Measurements from ENCODE around the gene ACADM. TPM values are rescaled to one million over a fixed set of nuclear protein-coding genes. Genes with fewer than 3 reads are reported as not detected.
A peak's percentile ranks its signal among the peaks of the same experiment; 100 is the strongest.

ACADM gene
- total and polyA plus RNA-seq, 8 donors, result 9.8 to 33.5 (median 26.2) TPM

DNA sequence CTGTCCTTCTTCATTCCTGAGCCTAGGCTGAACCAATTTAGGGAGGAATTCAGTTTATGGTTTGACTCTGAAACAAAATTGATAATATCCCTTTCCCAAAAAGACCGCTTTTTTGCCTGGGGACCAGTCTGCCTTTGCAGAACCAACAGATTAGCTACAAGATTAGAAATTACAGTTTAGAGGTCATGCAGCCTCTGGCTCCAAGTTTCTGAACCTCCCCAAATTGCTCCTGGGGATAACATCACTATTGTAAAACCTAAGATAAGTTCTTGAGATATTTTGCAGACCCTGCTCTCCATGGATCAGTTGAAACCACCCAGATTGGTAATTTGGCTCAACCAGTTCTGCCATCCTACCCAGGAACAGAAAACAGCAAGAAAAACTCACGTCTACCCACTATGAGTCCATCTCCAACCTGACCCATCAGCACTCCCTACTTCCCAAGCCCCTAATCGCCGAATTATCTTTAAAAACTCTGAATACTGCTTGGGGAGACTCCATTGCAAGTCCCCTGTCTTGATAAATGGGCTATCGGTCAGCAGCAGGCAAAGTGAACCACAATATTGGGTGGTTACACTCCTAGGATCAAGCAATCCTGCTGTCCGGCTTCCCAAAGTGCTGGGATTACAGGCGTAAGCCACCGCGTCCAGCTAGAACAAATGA lies 60.9 kb downstream of the ACADM start:
- ATAC-seq (peak; percentile 24 to 56 (median 49)), DNase-seq (no peak), FAIRE-seq (no peak)
- peaks cover 0 to 5% (median 0%) of the 10 kb centered on the region in 3 donors for H3K36me3 ChIP-seq
- H3K27me3 ChIP-seq, result no peaks in the 10 kb centered on the region
- H3K4me1 ChIP-seq, result peaks cover 18 to 33% (median 22%) of the 10 kb centered on the region in 3 donors
- peak overlapping the region; percentile 28 to 71 (median 66) for H3K4me3 ChIP-seq
- TF ChIP-seq, protein P1, sequence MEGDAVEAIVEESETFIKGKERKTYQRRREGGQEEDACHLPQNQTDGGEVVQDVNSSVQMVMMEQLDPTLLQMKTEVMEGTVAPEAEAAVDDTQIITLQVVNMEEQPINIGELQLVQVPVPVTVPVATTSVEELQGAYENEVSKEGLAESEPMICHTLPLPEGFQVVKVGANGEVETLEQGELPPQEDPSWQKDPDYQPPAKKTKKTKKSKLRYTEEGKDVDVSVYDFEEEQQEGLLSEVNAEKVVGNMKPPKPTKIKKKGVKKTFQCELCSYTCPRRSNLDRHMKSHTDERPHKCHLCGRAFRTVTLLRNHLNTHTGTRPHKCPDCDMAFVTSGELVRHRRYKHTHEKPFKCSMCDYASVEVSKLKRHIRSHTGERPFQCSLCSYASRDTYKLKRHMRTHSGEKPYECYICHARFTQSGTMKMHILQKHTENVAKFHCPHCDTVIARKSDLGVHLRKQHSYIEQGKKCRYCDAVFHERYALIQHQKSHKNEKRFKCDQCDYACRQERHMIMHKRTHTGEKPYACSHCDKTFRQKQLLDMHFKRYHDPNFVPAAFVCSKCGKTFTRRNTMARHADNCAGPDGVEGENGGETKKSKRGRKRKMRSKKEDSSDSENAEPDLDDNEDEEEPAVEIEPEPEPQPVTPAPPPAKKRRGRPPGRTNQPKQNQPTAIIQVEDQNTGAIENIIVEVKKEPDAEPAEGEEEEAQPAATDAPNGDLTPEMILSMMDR (IDR thresholded peaks at IDR 0.05), result no peak
- WGBS, 2 donors, result 11 to 12% methylated on average over 9 of the region's 9 CpGs
- peak overlapping the region; percentile 67 to 90 (median 77) for H3K27ac ChIP-seq
- H3K9me3 ChIP-seq, result no peaks in the 10 kb centered on the region
- intact Hi-C loops (cut with DNase I), result no loop called here

DNA sequence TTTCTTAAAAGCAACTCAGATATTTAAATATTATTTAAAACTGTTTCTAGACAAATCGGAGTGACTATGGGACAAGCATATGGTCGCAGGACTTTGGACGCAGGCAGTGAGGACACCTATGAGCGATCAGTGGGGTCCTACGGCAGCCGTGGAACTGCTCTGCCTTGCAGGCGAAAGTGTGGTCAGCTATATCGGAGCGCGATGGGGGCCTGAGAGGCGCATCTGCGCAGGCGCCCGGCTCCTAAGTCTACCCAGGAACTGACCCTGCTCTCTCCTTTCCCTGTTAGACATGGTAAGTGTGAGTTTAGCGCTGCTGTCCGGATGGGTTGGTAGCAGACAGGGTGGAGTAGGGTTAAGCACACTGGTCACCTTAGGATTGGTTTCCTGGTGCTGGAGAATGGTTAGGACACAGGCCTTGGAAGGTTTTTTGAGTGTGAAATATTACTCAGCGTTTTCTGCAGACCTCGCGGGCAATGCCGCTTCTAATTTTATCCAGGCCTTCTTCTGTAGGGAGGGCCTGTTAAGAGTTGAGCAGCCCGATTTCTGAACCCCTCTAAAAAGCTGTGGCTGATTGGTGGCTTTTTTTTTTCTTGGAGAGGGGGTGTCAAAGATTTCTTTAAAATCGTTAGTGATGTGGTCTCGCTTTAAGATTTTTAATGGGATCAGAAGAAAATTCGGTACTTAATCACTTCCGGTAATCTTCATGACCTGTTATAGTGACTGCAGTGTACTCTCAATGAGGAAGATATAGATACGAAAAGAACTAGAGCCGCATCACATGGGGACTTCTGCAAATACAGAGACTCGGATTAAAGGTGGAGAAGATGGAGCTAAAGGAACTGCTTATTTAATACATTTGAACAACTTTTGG lies 61.7 kb downstream of the ACADM start, which contains the start of gene RABGGTB:
TSS of gene RABGGTB (plus strand) at position 274 of the 871 bp plus-strand sequence. CDS start at position 290, 16 bp downstream.
- 0% methylated on average over 28 of the region's 28 CpGs for WGBS, 2 donors
- H3K27ac ChIP-seq, result peak within 1 kb of the TSS; percentile 67 to 90 (median 77)
- TF ChIP-seq, protein P1 (IDR thresholded peaks at IDR 0.05), result no peak
- no peaks in the 10 kb centered on the region for H3K27me3 ChIP-seq
- H3K9me3 ChIP-seq, result no peaks in the 10 kb centered on the region
- intact Hi-C loops (cut with DNase I), result no loop called here
- H3K4me3 ChIP-seq, result peak within 1 kb of the TSS; percentile 55 to 71 (median 66)
- peaks cover 0 to 10% (median 0%) of the 10 kb centered on the region in 3 donors for H3K36me3 ChIP-seq
- ATAC-seq (peak; percentile 99 to 100 (median 100)), DNase-seq (peak; percentile 92 to 97 (median 94)), FAIRE-seq (peak; percentile 47)
- peaks cover 20 to 40% (median 27%) of the 10 kb centered on the region in 3 donors for H3K4me1 ChIP-seq

DNA sequence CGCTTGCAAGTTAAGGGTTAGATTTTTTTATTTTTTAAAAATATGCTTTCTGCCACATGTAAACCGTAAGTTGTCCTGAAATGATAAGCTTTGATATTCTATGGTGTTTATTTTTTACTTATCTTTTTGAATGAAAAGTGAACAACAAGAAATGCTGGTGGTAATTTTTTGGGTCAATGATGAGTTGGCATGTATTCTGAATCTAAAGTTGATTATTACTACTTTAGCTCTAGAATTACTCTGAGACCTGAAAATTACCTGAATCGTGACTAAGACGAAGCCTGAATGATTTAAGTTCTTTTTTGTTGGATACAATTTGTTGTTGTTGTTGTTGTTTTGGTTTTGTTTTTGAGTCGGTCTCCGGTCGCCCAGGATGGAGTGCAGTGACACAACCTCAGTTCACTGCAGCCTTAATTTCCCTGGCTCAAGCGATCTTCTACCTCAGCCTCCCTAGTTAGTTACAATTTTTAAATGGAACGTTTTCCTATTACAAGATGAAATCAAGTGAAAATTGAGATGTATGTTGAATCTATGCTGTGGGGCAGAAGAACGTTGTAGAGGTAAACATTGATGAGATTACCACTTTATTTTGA lies 62.5 kb downstream of the ACADM start:
- no peaks in the 10 kb centered on the region for H3K27me3 ChIP-seq
- FAIRE-seq (no peak), ATAC-seq (no peak), DNase-seq (no peak)
- WGBS, 2 donors, result 1 to 5% methylated on average over 10 of the region's 10 CpGs
- H3K27ac ChIP-seq, result peak overlapping the region in 2 of 4 donors; percentile 83 to 90
- intact Hi-C loops (cut with DNase I), result no loop called here
- peaks cover 0 to 14% (median 6%) of the 10 kb centered on the region in 3 donors for H3K36me3 ChIP-seq
- peak overlapping the region; percentile 55 to 71 (median 66) for H3K4me3 ChIP-seq
- no peaks in the 10 kb centered on the region for H3K9me3 ChIP-seq
- peaks cover 22 to 40% (median 27%) of the 10 kb centered on the region in 3 donors for H3K4me1 ChIP-seq
- TF ChIP-seq, protein P1 (IDR thresholded peaks at IDR 0.05), result no peak

DNA sequence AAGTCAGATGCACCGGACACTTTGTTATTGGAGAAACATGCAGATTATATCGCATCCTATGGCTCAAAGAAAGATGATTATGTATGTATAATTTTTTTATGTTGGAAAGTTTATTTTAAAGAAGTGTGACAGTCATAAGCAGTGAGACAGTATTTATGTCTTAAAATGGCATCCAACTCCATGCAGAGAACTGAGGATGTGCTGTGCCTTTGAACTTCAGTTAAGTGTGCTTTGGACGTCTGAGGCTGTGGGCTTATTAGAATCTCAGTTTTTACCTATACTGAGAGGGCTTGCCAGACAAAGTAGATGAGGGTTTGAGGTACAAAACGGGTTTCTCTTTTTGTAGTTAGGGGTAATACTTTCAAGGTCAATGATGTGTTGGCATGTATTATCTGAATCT lies 63.0 kb downstream of the ACADM start:
- H3K27me3 ChIP-seq, result no peaks in the 10 kb centered on the region
- 12 to 19% methylated on average over 4 of the region's 4 CpGs for WGBS, 2 donors
- peak overlapping the region; percentile 55 to 71 (median 66) for H3K4me3 ChIP-seq
- no peak for ATAC-seq
- no peaks in the 10 kb centered on the region for H3K9me3 ChIP-seq
- H3K27ac ChIP-seq, result peak overlapping the region in 1 of 4 donors; percentile 83
- intact Hi-C loops (cut with DNase I), result no loop called here
- TF ChIP-seq, protein P1 (IDR thresholded peaks at IDR 0.05), result no peak
- DNase-seq, result no peak
- no peak for FAIRE-seq
- H3K4me1 ChIP-seq, result peaks cover 22 to 40% (median 27%) of the 10 kb centered on the region in 3 donors
- peaks cover 0 to 19% (median 10%) of the 10 kb centered on the region in 3 donors for H3K36me3 ChIP-seq
